H1 (cell line): ENCODE results near the gene WDR4. TPM values are rescaled to one million over a fixed set of nuclear protein-coding genes. Genes with fewer than 3 reads are reported as not detected.

Source experiments
- CTCF ChIA-PET: fragments of 300-600 bp; sonication (Branson Sonifier 250); formaldehyde crosslinking; loops from one replicate; lab custom pipeline; 2021; ENCODE audit not compliant: partially characterized antibody; lab: Charles Lee
- POLR2A ChIA-PET: fragments of 300-600 bp; sonication (Branson Sonifier 250); formaldehyde crosslinking; loops from one replicate; lab custom pipeline; 2021; ENCODE audit warnings: inconsistent platforms; ENCODE audit not compliant: partially characterized antibody; lab: Charles Lee
- DNase-seq, 2 experiments: peaks; one replicate each; pipeline versions ENCODE4 v3.0.0 to v3.0.0-alpha.2; 2010 to 2022; ENCODE audit warnings: low spot score in 2 of 2, low read depth in 1 of 2, mixed read lengths in 1 of 2
- FAIRE-seq: peaks from 2 replicates; lab custom pipeline; 2011; peaks lifted over from hg19 to GRCh38; lab: Jason Lieb, UNC
- H2AFZ ChIP-seq: 2 replicates; pipeline ENCODE4 v1.8.1; 2012; ENCODE audit warnings: low read length, inconsistent platforms
- H2AK5ac ChIP-seq: 2 replicates; pipeline ENCODE4 v1.6.1; 2013; ENCODE audit warnings: low read depth, low read length
- H2BK120ac ChIP-seq: replicated peaks from 2 replicates; pipeline ENCODE3; 2013; ENCODE audit warnings: low read depth, low read length, inconsistent platforms
- H2BK12ac ChIP-seq: 2 replicates; pipeline ENCODE4 v1.6.1; 2013; ENCODE audit warnings: low read depth, low read length
- H2BK15ac ChIP-seq: 2 replicates; pipeline ENCODE4 v1.6.1; 2013; ENCODE audit warnings: low read length
- H2BK20ac ChIP-seq: 2 replicates; pipeline ENCODE4 v1.6.1; 2013; ENCODE audit warnings: low read length
- H2BK5ac ChIP-seq: 2 replicates; pipeline ENCODE4 v1.6.1; 2013; ENCODE audit warnings: low read depth, low read length
- H3K14ac ChIP-seq: 2 replicates; pipeline ENCODE4 v1.6.1; 2013; ENCODE audit warnings: inconsistent platforms; ENCODE audit not compliant: insufficient read length
- H3K18ac ChIP-seq: 2 replicates; pipeline ENCODE4 v1.6.1; 2013; ENCODE audit warnings: low read length; ENCODE audit errors: extremely low read depth
- H3K23ac ChIP-seq: 2 replicates; pipeline ENCODE4 v1.6.1; 2013; ENCODE audit warnings: inconsistent platforms; ENCODE audit not compliant: insufficient read length
- H3K23me2 ChIP-seq: 2 replicates; pipeline ENCODE4 v1.6.1; 2013; ENCODE audit warnings: low read depth, low read length
- H3K27ac ChIP-seq: 2 replicates; pipeline ENCODE4 v1.6.1; 2011; ENCODE audit warnings: low read depth, low read length, inconsistent platforms
- H3K27me3 ChIP-seq, 4 experiments: replicated peaks in 1 of 4; 1 replicate in 1 of 4; 2 replicates in 3 of 4; pipeline versions ENCODE4 v1.6.1 to v1.8.1; 2011 to 2013; ENCODE audit warnings: low read length in 3 of 4, mild to moderate bottlenecking in 3 of 4, inconsistent platforms in 2 of 4, mixed read lengths in 2 of 4, moderate library complexity in 1 of 4; ENCODE audit not compliant: control insufficient read depth in 3 of 4, insufficient read depth in 3 of 4; ENCODE audit errors: extremely low read depth in 1 of 4
- H3K36me3 ChIP-seq, 4 experiments: 2 replicates each; pipeline versions ENCODE4 v1.6.1 to v1.8.1; 2011 to 2013; ENCODE audit warnings: mild to moderate bottlenecking in 4 of 4, low read length in 3 of 4, moderate library complexity in 2 of 4, control low read depth in 1 of 4, inconsistent platforms in 1 of 4; ENCODE audit not compliant: insufficient read depth in 4 of 4, control insufficient read depth in 2 of 4
- H3K4ac ChIP-seq: replicated peaks from 2 replicates; pipeline ENCODE3; 2013; ENCODE audit warnings: low read length, low read depth, mixed read lengths, inconsistent platforms; ENCODE audit not compliant: insufficient read length
- H3K4me1 ChIP-seq, 4 experiments: replicated peaks in 1 of 4; 1 replicate in 1 of 4; 2 replicates in 3 of 4; pipeline versions ENCODE4 v1.6.1 to v1.8.1; 2011 to 2013; ENCODE audit warnings: low read length in 3 of 4, inconsistent platforms in 2 of 4, mixed read lengths in 1 of 4; ENCODE audit not compliant: insufficient read depth in 4 of 4, control insufficient read depth in 3 of 4
- H3K4me2 ChIP-seq, 2 experiments: 2 replicates each; pipeline versions ENCODE4 v1.6.1 to v1.8.1; 2011 to 2013; ENCODE audit warnings: low read depth in 2 of 2, low read length in 2 of 2, control low read depth in 1 of 2, inconsistent platforms in 1 of 2, mild to moderate bottlenecking in 1 of 2; ENCODE audit not compliant: insufficient read depth in 1 of 2
- H3K4me3 ChIP-seq, 4 experiments: fragments of 200-600, 300-600 bp in 1 of 4; sonication (generic), shearing (Covaris generic), sonication (Bioruptor Twin) in 1 of 4; 2 replicates each; pipeline versions ENCODE4 v1.5.1 to v1.8.1; 2011 to 2016; ENCODE audit warnings: low read length in 4 of 4, low read depth in 3 of 4, control low read depth in 2 of 4, inconsistent platforms in 2 of 4, mild to moderate bottlenecking in 2 of 4, mixed read lengths in 1 of 4, moderate library complexity in 1 of 4; ENCODE audit not compliant: insufficient read depth in 2 of 4; ENCODE audit errors: extremely low read depth in 1 of 4
- H3K56ac ChIP-seq: replicated peaks from 2 replicates; pipeline ENCODE3; 2013; ENCODE audit warnings: low read depth, mild to moderate bottlenecking, mixed read lengths, low read length, inconsistent platforms; ENCODE audit not compliant: insufficient read length
- H3K79me1 ChIP-seq: 2 replicates; pipeline ENCODE4 v1.6.1; 2013; ENCODE audit warnings: low read depth, low read length, control low read depth
- H3K79me2 ChIP-seq, 2 experiments: 2 replicates each; pipeline versions ENCODE4 v1.6.1 to v1.8.1; 2012 to 2013; ENCODE audit warnings: low read length in 2 of 2, mild to moderate bottlenecking in 2 of 2, inconsistent platforms in 1 of 2; ENCODE audit not compliant: insufficient read depth in 2 of 2, control insufficient read depth in 1 of 2
- H3K9ac ChIP-seq, 4 experiments: replicated peaks in 1 of 4; 1 replicate in 1 of 4; 2 replicates in 3 of 4; pipeline versions ENCODE4 v1.6.1 to v1.8.1; 2011 to 2013; ENCODE audit warnings: low read depth in 3 of 4, low read length in 3 of 4, control low read depth in 2 of 4, mild to moderate bottlenecking in 2 of 4, moderate library complexity in 2 of 4, inconsistent platforms in 1 of 4; ENCODE audit errors: extremely low read depth in 1 of 4
- H3K9me3 ChIP-seq, 2 experiments: 2 replicates each; pipeline versions ENCODE4 v1.6.1 to v1.8.1; 2012 to 2013; ENCODE audit warnings: mild to moderate bottlenecking in 2 of 2, moderate library complexity in 2 of 2, control low read depth in 1 of 2, inconsistent platforms in 1 of 2, low read depth in 1 of 2, low read length in 1 of 2, mixed read lengths in 1 of 2; ENCODE audit not compliant: insufficient read depth in 2 of 2
- H4K20me1 ChIP-seq, 2 experiments: replicated peaks in 1 of 2; 2 replicates each; pipeline versions ENCODE3 to v1.8.1; 2011 to 2013; ENCODE audit warnings: inconsistent platforms in 2 of 2, low read length in 2 of 2, mild to moderate bottlenecking in 1 of 2; ENCODE audit not compliant: insufficient read depth in 2 of 2, control insufficient read depth in 1 of 2
- H4K5ac ChIP-seq: 2 replicates; pipeline ENCODE4 v1.6.1; 2013; ENCODE audit warnings: low read length, low read depth, mixed read lengths, inconsistent platforms; ENCODE audit not compliant: insufficient read length
- H4K8ac ChIP-seq: 2 replicates; pipeline ENCODE4 v1.8.0; 2013; ENCODE audit warnings: mild to moderate bottlenecking, moderate library complexity, low read length, inconsistent platforms; ENCODE audit not compliant: insufficient read depth; ENCODE audit errors: extremely low read depth
- H4K91ac ChIP-seq: replicated peaks from 2 replicates; pipeline ENCODE3; 2013; ENCODE audit warnings: low read length, mixed read lengths, inconsistent platforms; ENCODE audit not compliant: insufficient read length
- RAD21 ChIP-seq, 2 experiments: IDR thresholded peaks in 1 of 2; conservative IDR thresholded peaks in 1 of 2; 2 replicates each; pipeline ENCODE4 v1.6.1; 2011; ENCODE audit warnings: low read depth in 2 of 2, low read length in 2 of 2, improper control_type of control experiment in 1 of 2, inconsistent platforms in 1 of 2, mild to moderate bottlenecking in 1 of 2, moderate library complexity in 1 of 2
- SAP30 ChIP-seq: fragments of 300-600 bp; sonication (generic); IDR thresholded peaks from 2 replicates; pipeline ENCODE4 v1.7.1; 2012; ENCODE audit warnings: low read length, moderate library complexity, mild to moderate bottlenecking, inconsistent platforms; ENCODE audit not compliant: insufficient read depth, insufficient replicate concordance
- TBP ChIP-seq: IDR thresholded peaks from 2 replicates; pipeline ENCODE4 v1.6.1; 2011; ENCODE audit warnings: low read depth, low read length, improper control_type of control experiment
- WGBS, 2 experiments: shearing (Covaris generic) in 1 of 2; methylation state at CpG; one replicate each; pipeline versions ENCODE4 v1.1.6 to v1.1.7; 2013 to 2015; ENCODE audit warnings: low lambda C conversion rate in 2 of 2, mixed read lengths in 2 of 2, inconsistent platforms in 1 of 2, low coverage in 1 of 2, missing lambda C conversion rate in 1 of 2; ENCODE audit not compliant: insufficient replicate concordance in 2 of 2, insufficient coverage in 1 of 2, insufficient read length in 1 of 2; ENCODE audit errors: extremely low coverage in 1 of 2, missing lambda C conversion rate in 1 of 2; 5-methylcytosine and 5-hydroxymethylcytosine counted together
- polyA plus RNA-seq, 7 experiments: library from polyadenylated mRNA; depleted of rRNA in 3 of 7; stranded (reverse) in 5 of 7; unstranded in 2 of 7; fragments of >200 nt in 5 of 7; fragments of 200-250 nt in 2 of 7; gene quantifications; 1 replicate in 5 of 7; 2 replicates in 1 of 7; 4 replicates in 1 of 7; pipeline versions ENCODE4 v1.2.1 to v1.2.3, GENCODE V29; 2011 to 2013; ENCODE audit warnings: missing spikeins in 2 of 7, mixed read lengths in 2 of 7
- total RNA-seq: library from RNA; stranded (reverse); fragmentation: NEBNext Ultra II Directional; extraction: Animal tissue kit (Norgen Biotek cat#: 25700); gene quantifications from 2 replicates; pipeline ENCODE4 v1.2.1, GENCODE V29; 2021
- TF ChIP-seq, protein P1 (sequence below), 3 experiments: IDR thresholded peaks; 1 replicate in 2 of 3; 2 replicates in 1 of 3; pipeline versions ENCODE4 v1.5.1 to v1.6.1; 2011; ENCODE audit warnings: low read length in 3 of 3, mild to moderate bottlenecking in 3 of 3, inconsistent platforms in 2 of 3, low read depth in 1 of 3, moderate library complexity in 1 of 3; ENCODE audit not compliant: insufficient read depth in 1 of 3; ENCODE audit errors: control extremely low read depth in 1 of 3

The WDR4 gene
- total and polyA plus RNA-seq, 2 of the 8 experiments (the other 6 are each of a cell fraction or from before 2014, with no cell fraction given) = 28.9 to 47.8 TPM

DNA sequence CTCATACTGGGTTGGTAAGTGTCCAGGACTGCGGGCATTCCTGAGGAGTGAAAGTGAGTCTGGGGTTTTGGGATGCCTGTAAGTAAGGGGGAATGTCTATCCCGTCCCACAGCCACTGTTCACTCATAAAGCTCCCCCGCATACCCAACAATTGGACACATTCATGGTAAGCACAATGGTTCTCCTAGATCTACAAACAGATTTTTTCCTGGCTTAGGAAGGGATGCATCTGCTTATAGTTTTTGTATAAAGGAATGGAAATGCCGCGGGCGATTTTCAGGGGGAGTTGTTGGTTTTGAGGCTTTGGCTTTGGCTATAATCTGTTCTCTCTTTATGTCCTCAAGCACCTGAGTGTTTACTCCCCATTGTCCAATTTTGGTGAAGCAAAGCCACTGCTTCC, 39.0 kb upstream of the WDR4 start:
- 93% methylated on average over 6 of the region's 6 CpGs; no CpG with 5 or more reads in 1 of the 2 experiments for WGBS, 2 experiments
- H3K36me3 ChIP-seq = peaks cover 0 to 16% (median 0%) of the 10 kb centered on the region in 4 experiments; a peak in 3 of 8 replicates
- CTCF ChIA-PET = no interaction called here

More for the DNA sequence above, 39.0 kb upstream of the WDR4 start:
- no peaks in the 10 kb centered on the region for H4K20me1 ChIP-seq
- no peak overlapping the region for H4K91ac ChIP-seq
- no peak for TF ChIP-seq TBP
- TF ChIP-seq SAP30 = no peak
- TF ChIP-seq, protein P1, sequence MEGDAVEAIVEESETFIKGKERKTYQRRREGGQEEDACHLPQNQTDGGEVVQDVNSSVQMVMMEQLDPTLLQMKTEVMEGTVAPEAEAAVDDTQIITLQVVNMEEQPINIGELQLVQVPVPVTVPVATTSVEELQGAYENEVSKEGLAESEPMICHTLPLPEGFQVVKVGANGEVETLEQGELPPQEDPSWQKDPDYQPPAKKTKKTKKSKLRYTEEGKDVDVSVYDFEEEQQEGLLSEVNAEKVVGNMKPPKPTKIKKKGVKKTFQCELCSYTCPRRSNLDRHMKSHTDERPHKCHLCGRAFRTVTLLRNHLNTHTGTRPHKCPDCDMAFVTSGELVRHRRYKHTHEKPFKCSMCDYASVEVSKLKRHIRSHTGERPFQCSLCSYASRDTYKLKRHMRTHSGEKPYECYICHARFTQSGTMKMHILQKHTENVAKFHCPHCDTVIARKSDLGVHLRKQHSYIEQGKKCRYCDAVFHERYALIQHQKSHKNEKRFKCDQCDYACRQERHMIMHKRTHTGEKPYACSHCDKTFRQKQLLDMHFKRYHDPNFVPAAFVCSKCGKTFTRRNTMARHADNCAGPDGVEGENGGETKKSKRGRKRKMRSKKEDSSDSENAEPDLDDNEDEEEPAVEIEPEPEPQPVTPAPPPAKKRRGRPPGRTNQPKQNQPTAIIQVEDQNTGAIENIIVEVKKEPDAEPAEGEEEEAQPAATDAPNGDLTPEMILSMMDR (IDR thresholded peaks at IDR 0.05; ENCODE audit: control extremely low read depth in 1 of 3, insufficient read depth in 1 of 3, low read depth in 1 of 3, low read length in 3 of 3) = no peak
- no peak for TF ChIP-seq RAD21 (IDR thresholded peaks at IDR 0.05 in 1 of 2, conservative IDR thresholded peaks at IDR 0.05 in 1 of 2; ENCODE audit: low read depth in 2 of 2, low read length in 2 of 2)
- TF ChIP-seq, all 59 proteins: peak for 0
- Histone ChIP-seq H3K79me2 (no peaks in the 10 kb centered on the region), H2BK20ac (no peak overlapping the region), H3K27ac (no peak overlapping the region), H3K27me3 (no peaks in the 10 kb centered on the region), H3K4me2 (no peak overlapping the region), H3K4ac (no peak overlapping the region), H3K79me1 (no peaks in the 10 kb centered on the region; the same call in 1 of the 2 replicates), H3K18ac (no peak overlapping the region), H3K14ac (no peak overlapping the region), H2AFZ (no peak overlapping the region), H2BK15ac (no peak overlapping the region), H2BK120ac (no peak overlapping the region), H2BK5ac (no peak overlapping the region), H3K9me3 (no peaks in the 10 kb centered on the region), H3K23ac (no peak overlapping the region), H3K23me2 (no peaks in the 10 kb centered on the region), H4K5ac (no peak overlapping the region), H3K4me3 (no peak overlapping the region), H3K9ac (no peak overlapping the region), H2AK5ac (no peak overlapping the region), H4K8ac (no peak overlapping the region), H3K56ac (no peak overlapping the region), H2BK12ac (no peak overlapping the region), H3K4me1 (peaks cover 0 to 4% (median 1%) of the 10 kb centered on the region in 4 experiments; a peak in 5 of 7 replicates)
- POLR2A ChIA-PET = interaction anchor here (1.0 to 4.8 kb wide), 2 partner anchors 11 kb away, joined by 3 to 16 read pairs; no protein-coding TSS in a partner anchor
- DNase-seq (no peak), FAIRE-seq (no peak)
